Measurements from ENCODE around the gene TMEM183A.

- TF ChIP-seq POLR2A (IDR thresholded peaks at IDR 0.05; ENCODE audit: low read depth, low read length) (no peak), POLR2AphosphoS5 (IDR thresholded peaks at IDR 0.05; ENCODE audit: low read depth, low read length) (no peak)
These were observed 19.8 kb downstream of the TMEM183A start for GRCh38 chr1:203026666-203027663.
